Subcutaneous abdominal adipose tissue (tissue), 5 donors: ENCODE data around the gene SHE.
A peak's percentile ranks its signal among the peaks of the same experiment; 100 is the strongest.
"Not testable (repeated sequence)": the region's sequence is repeated elsewhere in the genome, so short reads cannot be mapped to it uniquely, and the experiment has no call there.

ENCODE experiments used
- H3K27ac ChIP-seq: one replicate; pipeline ENCODE4 v1.7.0; 2013; ENCODE audit warnings: low read depth, mild to moderate bottlenecking, inconsistent platforms, low read length, moderate library complexity
- H3K27me3 ChIP-seq, 5 donors: one replicate each; pipeline ENCODE4 v1.7.0; 2013; ENCODE audit warnings: low read length in 5 of 5, inconsistent platforms in 1 of 5; ENCODE audit not compliant: control insufficient read depth in 5 of 5, insufficient read depth in 4 of 5
- H3K36me3 ChIP-seq, 5 donors: one replicate each; pipeline ENCODE4 v1.7.0; 2013; ENCODE audit warnings: low read length in 5 of 5; ENCODE audit not compliant: control insufficient read depth in 5 of 5, insufficient read depth in 5 of 5
- H3K4me1 ChIP-seq, 5 donors: one replicate each; pipeline ENCODE4 v1.7.0; 2013; ENCODE audit warnings: low read length in 5 of 5, mild to moderate bottlenecking in 3 of 5, moderate library complexity in 1 of 5; ENCODE audit not compliant: control insufficient read depth in 5 of 5, insufficient read depth in 5 of 5
- H3K4me3 ChIP-seq, 5 donors: one replicate each; pipeline ENCODE4 v1.7.0; 2013; ENCODE audit warnings: low read length in 5 of 5, low read depth in 1 of 5
- H3K9ac ChIP-seq, 5 donors: one replicate each; pipeline ENCODE4 v1.7.0; 2013; ENCODE audit warnings: low read length in 5 of 5, mild to moderate bottlenecking in 4 of 5, moderate library complexity in 3 of 5
- H3K9me3 ChIP-seq, 5 donors: one replicate each; pipeline ENCODE4 v1.7.0; 2013; ENCODE audit warnings: low read length in 5 of 5; ENCODE audit not compliant: control insufficient read depth in 5 of 5
- donor health status: healthy.
- donor health status: healthy.
- donor health status: healthy.
- donor health status: healthy.
- donor health status: healthy.

Gene SHE

GRCh38 chr1:154497026-154497806 lies 5.0 kb downstream of the SHE start:
- Histone ChIP-seq H3K27me3 (peaks cover 0 to 23% (median 10%) of the 10 kb centered on the region in 5 donors), H3K4me1 (peaks cover 8 to 72% (median 24%) of the 10 kb centered on the region in 5 donors), H3K27ac (peak overlapping the region; percentile 74), H3K9me3 (no peaks in the 10 kb centered on the region), H3K36me3 (peaks cover 0 to 4% (median 0%) of the 10 kb centered on the region in 5 donors), H3K9ac (no peak overlapping the region), H3K4me3 (peak overlapping the region in 1 of 5 donors; percentile 7)

GRCh38 chr1:154496383-154496782 lies 5.8 kb downstream of the SHE start:
- Histone ChIP-seq H3K36me3 (peaks cover 0 to 4% (median 0%) of the 10 kb centered on the region in 5 donors), H3K9ac (peak overlapping the region in 1 of 5 donors; percentile 19), H3K4me3 (no peak overlapping the region), H3K9me3 (no peaks in the 10 kb centered on the region), H3K27me3 (peaks cover 0 to 20% (median 10%) of the 10 kb centered on the region in 5 donors), H3K4me1 (peaks cover 13 to 79% (median 25%) of the 10 kb centered on the region in 5 donors), H3K27ac (peak overlapping the region; percentile 74)

- Histone ChIP-seq H3K27ac (peak overlapping the region; percentile 74), H3K9me3 (no peaks in the 10 kb centered on the region), H3K36me3 (peaks cover 0 to 4% (median 0%) of the 10 kb centered on the region in 5 donors), H3K27me3 (peaks cover 0 to 14% (median 4%) of the 10 kb centered on the region in 5 donors), H3K4me3 (no peak overlapping the region), H3K4me1 (peaks cover 13 to 80% (median 25%) of the 10 kb centered on the region in 5 donors), H3K9ac (peak overlapping the region in 1 of 5 donors; percentile 20)
These were observed 6.5 kb downstream of the SHE start for GRCh38 chr1:154495496-154496273.

GRCh38 chr1:154493276-154493675 lies 8.9 kb downstream of the SHE start:
- Histone ChIP-seq H3K4me3 (peak overlapping the region in 4 of 5 donors; percentile 11 to 37 (median 28)), H3K9ac (no peak overlapping the region), H3K36me3 (peaks cover 0 to 7% (median 0%) of the 10 kb centered on the region in 5 donors), H3K27me3 (no peaks in the 10 kb centered on the region), H3K4me1 (peaks cover 17 to 82% (median 25%) of the 10 kb centered on the region in 5 donors), H3K9me3 (no peaks in the 10 kb centered on the region), H3K27ac (peak overlapping the region; percentile 17)

GRCh38 chr1:154492115-154492514 lies 10.1 kb downstream of the SHE start:
- Histone ChIP-seq H3K4me1 (peaks cover 17 to 85% (median 25%) of the 10 kb centered on the region in 5 donors), H3K27me3 (no peaks in the 10 kb centered on the region), H3K27ac (peak overlapping the region; percentile 17), H3K9ac (no peak overlapping the region), H3K9me3 (no peaks in the 10 kb centered on the region), H3K4me3 (no peak overlapping the region), H3K36me3 (peaks cover 0 to 9% (median 0%) of the 10 kb centered on the region in 5 donors)

- Histone ChIP-seq H3K36me3 (peaks cover 0 to 19% (median 9%) of the 10 kb centered on the region in 5 donors), H3K9me3 (no peaks in the 10 kb centered on the region), H3K9ac (no peak overlapping the region), H3K27me3 (no peaks in the 10 kb centered on the region), H3K4me1 (peaks cover 17 to 89% (median 36%) of the 10 kb centered on the region in 5 donors), H3K27ac (no peak overlapping the region), H3K4me3 (no peak overlapping the region)
These were observed 11.9 kb downstream of the SHE start for GRCh38 chr1:154490317-154490716.

- Histone ChIP-seq H3K4me3 (no peak overlapping the region), H3K4me1 (peaks cover 19 to 85% (median 36%) of the 10 kb centered on the region in 5 donors), H3K9me3 (no peaks in the 10 kb centered on the region), H3K27me3 (no peaks in the 10 kb centered on the region), H3K9ac (no peak overlapping the region), H3K27ac (peak overlapping the region; percentile 17), H3K36me3 (peaks cover 0 to 21% (median 9%) of the 10 kb centered on the region in 5 donors)
These were observed 12.4 kb downstream of the SHE start for GRCh38 chr1:154489695-154490274.

- Histone ChIP-seq H3K4me1 (peaks cover 20 to 82% (median 36%) of the 10 kb centered on the region in 5 donors), H3K9me3 (no peaks in the 10 kb centered on the region), H3K27me3 (no peaks in the 10 kb centered on the region), H3K9ac (no peak overlapping the region), H3K27ac (peak overlapping the region; percentile 17), H3K4me3 (no peak overlapping the region), H3K36me3 (peaks cover 0 to 24% (median 13%) of the 10 kb centered on the region in 5 donors)
These were observed 13.3 kb downstream of the SHE start for GRCh38 chr1:154488922-154489321.

- peaks cover 12 to 63% (median 18%) of the 10 kb centered on the region in 5 donors for H3K4me1 ChIP-seq
- H3K27me3 ChIP-seq, H3K9ac ChIP-seq, H3K4me3 ChIP-seq, H3K9me3 ChIP-seq: not testable (repeated sequence)
- H3K27ac ChIP-seq = peak overlapping the region; percentile 33
- peaks cover 0 to 34% (median 18%) of the 10 kb centered on the region in 5 donors for H3K36me3 ChIP-seq
These were observed 15.5 kb downstream of the SHE start for GRCh38 chr1:154486756-154487155.
